ENCODE data around the gene RANBP3L. TPM values are rescaled to one million over a fixed set of nuclear protein-coding genes. Genes with fewer than 3 reads are reported as not detected.
"Not testable (repeated sequence)": the region's sequence is repeated elsewhere in the genome, so short reads cannot be mapped to it uniquely, and the experiment has no call there.

The RANBP3L gene
- total RNA-seq, 8 experiments from 2014 or later, result 0.08 to 19.8 (median 1.3) TPM

DNA sequence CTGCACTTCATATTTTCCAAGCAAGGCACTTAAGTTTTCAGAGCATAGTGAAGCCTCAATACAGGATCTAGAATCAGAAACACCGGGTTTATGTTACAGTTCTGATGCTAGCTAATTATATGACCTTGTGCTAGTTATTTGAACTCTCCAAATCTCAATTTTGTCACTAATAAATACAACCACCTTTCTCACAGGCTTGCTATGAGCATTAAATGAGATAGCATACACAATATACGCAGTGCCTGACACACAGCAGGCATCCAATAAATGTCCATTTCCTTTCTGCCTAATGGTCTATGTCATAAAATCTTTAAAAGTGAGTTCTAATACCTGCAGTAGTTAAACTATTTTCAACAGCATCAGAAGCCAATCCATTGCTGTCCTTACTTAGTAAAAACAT lies 92.9 kb downstream of the RANBP3L start:
- in situ Hi-C loops (cut with MboI; ENCODE audit: low pct_unique_long_range_greater_than_20kb in 2 of 9, low sequenced_read_pairs in 9 of 9, unreplicated experiment in 9 of 9), result no loop called here
- Histone ChIP-seq H3K27ac (no peak overlapping the region), H3K4me1 (replicated peaks in 1 of 2) (no peaks in the 10 kb centered on the region), H3K4me3 (no peak overlapping the region)
- WGBS, 10 experiments, result 75 to 100% (median 100%) methylated on average over 1 to 2 of the region's 2 CpGs; no CpG with 5 or more reads in 1 of the 10 experiments
- no peak for ATAC-seq (replicated peaks in 6 of 8)

DNA sequence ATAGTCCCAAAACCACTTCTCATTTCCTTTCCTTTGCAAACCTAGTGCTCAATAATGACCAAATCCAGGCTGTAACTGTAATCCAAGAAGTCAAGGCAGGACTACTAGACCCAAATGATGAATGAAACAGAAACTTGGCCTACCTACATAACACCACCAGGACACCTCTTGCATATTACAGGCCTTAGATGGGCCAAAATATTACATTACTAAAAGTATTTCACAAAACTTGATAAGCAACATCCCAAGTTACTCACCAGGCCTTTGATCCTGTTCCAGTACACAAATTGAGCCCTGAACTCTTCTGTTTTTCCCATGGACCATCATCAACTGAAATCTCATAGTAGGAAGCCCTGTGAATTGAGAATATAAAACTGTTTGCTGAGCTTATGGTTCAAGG lies 94.8 kb downstream of the RANBP3L start:
- Histone ChIP-seq H3K4me1 (replicated peaks in 1 of 2) (no peaks in the 10 kb centered on the region), H3K4me3 (no peak overlapping the region), H3K27ac (no peak overlapping the region)
- no peak for ATAC-seq (replicated peaks in 6 of 8)
- in situ Hi-C loops (cut with MboI; ENCODE audit: low pct_unique_long_range_greater_than_20kb in 2 of 9, low sequenced_read_pairs in 9 of 9, unreplicated experiment in 9 of 9), result no loop called here

DNA sequence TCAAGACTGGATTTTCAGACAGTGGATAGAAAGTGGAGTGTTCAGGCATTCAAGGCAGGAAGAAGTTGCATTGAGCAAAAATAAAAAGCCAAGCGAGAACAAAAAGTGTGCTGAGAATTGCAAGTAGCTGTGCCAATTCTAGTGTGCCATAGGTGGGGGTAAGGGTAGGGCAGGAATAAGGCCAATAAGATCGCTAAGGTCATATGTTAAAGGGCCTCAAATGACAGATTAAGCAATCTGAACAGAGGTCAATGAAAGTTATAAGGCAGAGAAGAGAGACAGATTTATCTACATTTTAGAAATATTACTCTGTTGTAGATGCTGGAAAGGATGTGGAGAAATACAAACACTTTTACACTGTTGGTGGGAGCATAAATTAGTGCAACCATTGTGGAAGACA lies 96.4 kb downstream of the RANBP3L start:
- no peak for ATAC-seq (replicated peaks in 6 of 8)
- WGBS, 10 experiments, result 84 to 100% (median 92%) methylated on average over 1 to 2 of the region's 2 CpGs; no CpG with 5 or more reads in 1 of the 10 experiments
- H3K4me3 ChIP-seq, result no peak overlapping the region

DNA sequence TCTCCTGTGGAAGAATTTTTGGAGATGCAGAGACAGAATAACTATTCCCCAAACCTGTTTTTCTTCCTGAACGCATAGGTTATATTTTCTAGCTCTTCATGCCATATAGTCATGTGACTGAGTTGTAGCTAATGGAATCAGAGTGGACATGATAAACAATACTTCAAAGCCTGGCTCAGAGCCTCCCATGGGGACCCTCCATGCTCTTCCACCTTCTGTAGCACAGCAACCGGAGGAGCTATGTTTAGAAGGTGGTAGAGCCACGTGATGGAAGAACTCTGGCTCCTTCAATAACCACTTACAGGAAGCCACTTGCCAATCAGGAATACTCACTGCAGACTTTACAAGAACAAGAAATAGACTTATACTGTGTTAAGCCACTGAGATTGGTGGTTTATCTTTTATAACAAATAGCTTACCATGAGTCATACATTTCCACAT lies 99.2 kb downstream of the RANBP3L start:
- in situ Hi-C loops (cut with MboI; ENCODE audit: low pct_unique_long_range_greater_than_20kb in 2 of 9, low sequenced_read_pairs in 9 of 9, unreplicated experiment in 9 of 9), result no loop called here
- H3K27ac ChIP-seq, result no peak overlapping the region
- H3K4me1 ChIP-seq (replicated peaks in 1 of 2), result no peaks in the 10 kb centered on the region
- no peak overlapping the region for H3K4me3 ChIP-seq
- WGBS, 10 experiments, result 83 to 100% (median 100%) methylated on average over 1 to 3 of the region's 3 CpGs; no CpG with 5 or more reads in 3 of the 10 experiments
- peak in 2 of 8 experiments; percentile 29 to 88 for ATAC-seq (replicated peaks in 6 of 8)

More for the DNA sequence above, 96.4 kb downstream of the RANBP3L start:
- Histone ChIP-seq H3K4me1 (replicated peaks in 1 of 2) (no peaks in the 10 kb centered on the region), H3K27ac (no peak overlapping the region)
- in situ Hi-C loops (cut with MboI; ENCODE audit: low pct_unique_long_range_greater_than_20kb in 2 of 9, low sequenced_read_pairs in 9 of 9, unreplicated experiment in 9 of 9), result no loop called here

DNA sequence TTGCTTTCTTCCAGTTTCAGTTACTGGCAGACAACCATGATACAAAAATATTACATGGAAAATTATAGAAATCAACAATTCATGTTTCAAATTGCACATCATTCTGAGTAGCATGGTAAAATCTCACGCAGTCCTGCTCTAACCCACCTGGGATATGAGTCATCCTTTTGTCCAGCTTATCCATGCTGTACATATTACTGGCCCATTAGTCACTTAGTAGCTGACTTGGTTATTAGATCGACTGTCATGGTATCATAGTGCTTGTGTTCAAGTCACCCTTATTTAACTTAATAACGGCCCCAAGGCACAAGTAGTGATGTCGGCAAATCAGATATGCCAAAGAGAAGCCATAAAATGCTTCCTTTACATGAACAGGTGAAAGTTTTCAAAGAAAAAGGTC lies 101.2 kb downstream of the RANBP3L start:
- Histone ChIP-seq H3K4me3 (no peak overlapping the region), H3K27ac (no peak overlapping the region), H3K4me1 (replicated peaks in 1 of 2) (no peaks in the 10 kb centered on the region)
- 54 to 100% (median 86%) methylated on average over 1 to 4 of the region's 4 CpGs for WGBS, 10 experiments
- ATAC-seq (replicated peaks in 6 of 8), result peak in 3 of 8 experiments; percentile 56 to 62 (median 60)
- in situ Hi-C loops (cut with MboI; ENCODE audit: low pct_unique_long_range_greater_than_20kb in 2 of 9, low sequenced_read_pairs in 9 of 9, unreplicated experiment in 9 of 9), result no loop called here

DNA sequence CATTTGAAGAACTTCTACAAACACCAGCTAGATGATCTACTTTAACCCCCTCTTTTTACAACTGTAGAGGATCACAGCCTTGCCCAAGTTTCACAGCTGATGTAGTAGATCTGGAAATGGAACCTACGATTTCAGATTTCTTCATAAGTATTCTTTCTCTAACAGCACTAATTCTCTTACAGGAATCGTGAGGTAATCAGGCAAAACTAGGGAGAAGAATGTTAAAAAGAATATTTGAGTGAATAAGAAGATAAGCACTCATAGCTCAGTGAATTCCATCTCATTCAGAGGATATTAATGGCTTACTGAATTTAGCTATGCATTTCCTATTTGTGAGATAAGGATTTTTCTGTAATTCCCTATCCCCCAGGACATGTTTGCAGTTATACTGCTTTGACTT lies 102.1 kb downstream of the RANBP3L start:
- Histone ChIP-seq H3K4me3 (no peak overlapping the region), H3K4me1 (replicated peaks in 1 of 2) (no peaks in the 10 kb centered on the region), H3K27ac (no peak overlapping the region)
- 76 to 100% (median 86%) methylated on average over 1 to 2 of the region's 2 CpGs; no CpG with 5 or more reads in 1 of the 10 experiments for WGBS, 10 experiments
- in situ Hi-C loops (cut with MboI; ENCODE audit: low pct_unique_long_range_greater_than_20kb in 2 of 9, low sequenced_read_pairs in 9 of 9, unreplicated experiment in 9 of 9), result no loop called here
- no peak for ATAC-seq (replicated peaks in 6 of 8)

DNA sequence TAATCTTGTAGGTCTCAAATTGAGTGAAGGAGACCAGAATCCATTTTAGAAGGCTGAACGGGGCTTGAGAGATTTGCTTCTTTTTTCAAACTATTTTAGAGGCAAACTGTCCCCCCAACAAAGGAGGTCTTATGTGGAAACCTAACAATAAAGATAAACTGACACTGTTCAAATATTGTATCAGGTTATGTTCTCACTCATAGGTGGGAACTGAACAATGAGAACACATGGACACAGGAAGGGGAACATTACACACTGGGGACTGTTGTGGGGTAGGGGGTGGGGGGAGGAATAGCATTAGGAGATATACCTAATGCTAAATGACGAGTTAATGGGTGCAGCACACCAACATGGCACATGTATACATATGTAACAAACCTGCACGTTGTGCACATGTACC lies 102.9 kb downstream of the RANBP3L start:
- WGBS, 10 experiments, result 89 to 100% (median 100%) methylated on average over 1 of the region's 3 CpGs; no CpG with 5 or more reads in 4 of the 10 experiments
- H3K27ac ChIP-seq; in situ Hi-C loops (cut with MboI; ENCODE audit: low pct_unique_long_range_greater_than_20kb in 2 of 9, low sequenced_read_pairs in 9 of 9, unreplicated experiment in 9 of 9): not testable (repeated sequence)

More for the DNA sequence above, 102.9 kb downstream of the RANBP3L start:
- not testable (repeated sequence) for ATAC-seq (replicated peaks in 6 of 8); H3K4me1 ChIP-seq (replicated peaks in 1 of 2); H3K4me3 ChIP-seq

Other genes starting within 250 kb of the RANBP3L start
- gene UGT3A2, start 235.0 kb downstream of the RANBP3L start, total RNA-seq, result under 1 TPM in 7 of 8 experiments, not detected in 1; 0.09 to 0.52 (median 0.29) TPM
- 10 to 100 TPM in 6 of 8 experiments, 1 to 10 TPM in 2; 8.8 to 18.9 (median 13.8) TPM for gene LMBRD2, start 150.0 kb downstream of the RANBP3L start, total RNA-seq
- gene SKP2, start 149.8 kb downstream of the RANBP3L start, total RNA-seq, result 10 to 100 TPM in 7 of 8 experiments, 1 to 10 TPM in 1; 8.8 to 38.8 (median 14.2) TPM
- 10 to 100 TPM in 7 of 8 experiments, 1 to 10 TPM in 1; 9.9 to 65.4 (median 35.8) TPM for gene NADK2, start 60.0 kb downstream of the RANBP3L start, total RNA-seq